ENCODE results near the gene ARHGDIG.

GRCh38 chr16:290681-291405 is 10.5 kb downstream of the ARHGDIG start:
- TF ChIP-seq POLR2A (IDR thresholded peaks at IDR 0.05) (no peak), CTCF (IDR thresholded peaks at IDR 0.05) (no peak)
